ENCODE measurements around the gene NUMA1. TPM values are rescaled to one million over a fixed set of nuclear protein-coding genes. Genes with fewer than 3 reads are reported as not detected.

The NUMA1 gene
- total and polyA plus RNA-seq, 2 of the 13 experiments (the other 11 are each of a cell fraction or from before 2014, with no cell fraction given) = 57.3 to 60.2 TPM

DNA sequence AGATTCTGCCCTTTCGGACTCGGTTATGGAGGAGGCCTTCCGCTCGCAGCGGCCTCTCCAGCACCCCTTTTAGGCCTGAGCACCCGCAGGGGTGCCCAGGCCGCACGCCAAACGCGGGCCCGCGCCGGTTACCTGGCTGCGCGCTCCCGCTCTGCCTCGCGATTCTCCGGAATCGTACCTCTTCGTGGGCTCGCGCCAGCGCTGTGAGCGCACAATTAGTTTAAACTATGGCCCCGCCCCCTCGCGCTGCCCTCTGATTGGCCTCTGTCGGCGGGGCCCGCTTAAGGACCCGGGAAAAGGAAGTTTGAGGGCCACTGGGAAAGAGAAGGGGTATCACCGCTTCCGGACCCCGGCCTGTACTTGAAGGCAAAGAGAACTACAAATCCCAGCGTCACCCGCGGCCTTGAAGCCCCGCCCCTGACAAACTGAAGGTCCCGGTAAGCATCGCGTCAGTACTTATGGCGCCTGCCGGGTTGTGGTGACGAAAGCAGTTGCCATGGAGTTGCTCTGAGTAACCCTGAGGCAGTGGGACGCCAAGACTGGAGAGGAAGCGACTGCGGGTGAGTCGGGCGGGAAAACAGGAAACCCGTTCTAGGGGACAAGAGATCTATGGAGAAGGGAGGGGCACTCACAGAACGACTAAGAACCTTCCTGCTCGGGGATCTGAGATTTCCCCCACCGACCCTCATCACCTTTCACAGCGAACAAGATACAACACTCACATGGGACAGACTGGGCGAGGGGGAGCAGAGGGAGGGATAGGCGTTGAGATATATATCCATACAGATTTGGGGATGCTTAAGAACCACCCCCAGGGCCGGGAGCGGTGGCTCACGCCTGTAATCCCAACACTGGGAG, at the start of gene NUMA1, which contains the start of gene LRRC51 (continued):
- TF ChIP-seq TRIM24 (CRISPR knock-in tag; IDR thresholded peaks at IDR 0.05) (no peak), RFXANK (CRISPR knock-in tag; IDR thresholded peaks at IDR 0.05) (peak; percentile 99), TFDP1 (CRISPR knock-in tag; IDR thresholded peaks at IDR 0.05; ENCODE audit: borderline replicate concordance) (peak; percentile 90), REXO4 (CRISPR knock-in tag; IDR thresholded peaks at IDR 0.05; ENCODE audit: borderline replicate concordance) (no peak), BORCS8-MEF2B (CRISPR knock-in tag; IDR thresholded peaks at IDR 0.05) (peak; percentile 71; the same call in 1 of the 2 replicates), ZNF136 (CRISPR knock-in tag; IDR thresholded peaks at IDR 0.05; ENCODE audit: low read depth) (no peak), AGO2 (optimal IDR thresholded peaks at IDR 0.05; ENCODE audit: low read depth, low read length) (peak; percentile 31), FLYWCH1 (CRISPR knock-in tag; IDR thresholded peaks at IDR 0.05) (no peak), ZNF234 (CRISPR knock-in tag; conservative IDR thresholded peaks at IDR 0.05) (no peak), SPEN (CRISPR knock-in tag; IDR thresholded peaks at IDR 0.05; ENCODE audit: low read depth) (peak; percentile 51; the same call in 1 of the 2 replicates), HCFC1 (IDR thresholded peaks at IDR 0.05; ENCODE audit: low read depth, low read length) (peak; percentile 92), SATB2 (CRISPR knock-in tag; IDR thresholded peaks at IDR 0.05) (no peak), ZNF747 (CRISPR knock-in tag; IDR thresholded peaks at IDR 0.05; ENCODE audit: borderline replicate concordance) (peak; percentile 46; the same call in 1 of the 2 replicates), SIN3B (IDR thresholded peaks at IDR 0.05; ENCODE audit: low read length) (peak; percentile 64), SRY (CRISPR knock-in tag; IDR thresholded peaks at IDR 0.05) (peak; percentile 29), ZC3H4 (CRISPR knock-in tag; IDR thresholded peaks at IDR 0.05; ENCODE audit: borderline replicate concordance) (no peak), ZSCAN20 (CRISPR knock-in tag; IDR thresholded peaks at IDR 0.05; ENCODE audit: borderline replicate concordance) (0 out of 2 replicates have a peak, but pooled peaks have one; percentile 17), SP4 (CRISPR knock-in tag; IDR thresholded peaks at IDR 0.05) (peak; percentile 90), NPAS2 (CRISPR knock-in tag; IDR thresholded peaks at IDR 0.05; ENCODE audit: borderline replicate concordance) (no peak), IRF9 (CRISPR knock-in tag; IDR thresholded peaks at IDR 0.05; ENCODE audit: borderline replicate concordance) (no peak), ZNF780A (CRISPR knock-in tag; IDR thresholded peaks at IDR 0.05) (no peak)
- TF ChIP-seq, protein P1, sequence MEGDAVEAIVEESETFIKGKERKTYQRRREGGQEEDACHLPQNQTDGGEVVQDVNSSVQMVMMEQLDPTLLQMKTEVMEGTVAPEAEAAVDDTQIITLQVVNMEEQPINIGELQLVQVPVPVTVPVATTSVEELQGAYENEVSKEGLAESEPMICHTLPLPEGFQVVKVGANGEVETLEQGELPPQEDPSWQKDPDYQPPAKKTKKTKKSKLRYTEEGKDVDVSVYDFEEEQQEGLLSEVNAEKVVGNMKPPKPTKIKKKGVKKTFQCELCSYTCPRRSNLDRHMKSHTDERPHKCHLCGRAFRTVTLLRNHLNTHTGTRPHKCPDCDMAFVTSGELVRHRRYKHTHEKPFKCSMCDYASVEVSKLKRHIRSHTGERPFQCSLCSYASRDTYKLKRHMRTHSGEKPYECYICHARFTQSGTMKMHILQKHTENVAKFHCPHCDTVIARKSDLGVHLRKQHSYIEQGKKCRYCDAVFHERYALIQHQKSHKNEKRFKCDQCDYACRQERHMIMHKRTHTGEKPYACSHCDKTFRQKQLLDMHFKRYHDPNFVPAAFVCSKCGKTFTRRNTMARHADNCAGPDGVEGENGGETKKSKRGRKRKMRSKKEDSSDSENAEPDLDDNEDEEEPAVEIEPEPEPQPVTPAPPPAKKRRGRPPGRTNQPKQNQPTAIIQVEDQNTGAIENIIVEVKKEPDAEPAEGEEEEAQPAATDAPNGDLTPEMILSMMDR (CRISPR knock-in tag; IDR thresholded peaks at IDR 0.05) = no peak
- TF ChIP-seq, protein P2, sequence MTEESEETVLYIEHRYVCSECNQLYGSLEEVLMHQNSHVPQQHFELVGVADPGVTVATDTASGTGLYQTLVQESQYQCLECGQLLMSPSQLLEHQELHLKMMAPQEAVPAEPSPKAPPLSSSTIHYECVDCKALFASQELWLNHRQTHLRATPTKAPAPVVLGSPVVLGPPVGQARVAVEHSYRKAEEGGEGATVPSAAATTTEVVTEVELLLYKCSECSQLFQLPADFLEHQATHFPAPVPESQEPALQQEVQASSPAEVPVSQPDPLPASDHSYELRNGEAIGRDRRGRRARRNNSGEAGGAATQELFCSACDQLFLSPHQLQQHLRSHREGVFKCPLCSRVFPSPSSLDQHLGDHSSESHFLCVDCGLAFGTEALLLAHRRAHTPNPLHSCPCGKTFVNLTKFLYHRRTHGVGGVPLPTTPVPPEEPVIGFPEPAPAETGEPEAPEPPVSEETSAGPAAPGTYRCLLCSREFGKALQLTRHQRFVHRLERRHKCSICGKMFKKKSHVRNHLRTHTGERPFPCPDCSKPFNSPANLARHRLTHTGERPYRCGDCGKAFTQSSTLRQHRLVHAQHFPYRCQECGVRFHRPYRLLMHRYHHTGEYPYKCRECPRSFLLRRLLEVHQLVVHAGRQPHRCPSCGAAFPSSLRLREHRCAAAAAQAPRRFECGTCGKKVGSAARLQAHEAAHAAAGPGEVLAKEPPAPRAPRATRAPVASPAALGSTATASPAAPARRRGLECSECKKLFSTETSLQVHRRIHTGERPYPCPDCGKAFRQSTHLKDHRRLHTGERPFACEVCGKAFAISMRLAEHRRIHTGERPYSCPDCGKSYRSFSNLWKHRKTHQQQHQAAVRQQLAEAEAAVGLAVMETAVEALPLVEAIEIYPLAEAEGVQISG (CRISPR knock-in tag; IDR thresholded peaks at IDR 0.05) = no peak; the same call in none of the 2 replicates
